Peyer's patch (tissue), 4 donors: ENCODE results near the gene TENT5C. TPM values are rescaled to one million over a fixed set of nuclear protein-coding genes. Genes with fewer than 3 reads are reported as not detected.
A peak's percentile ranks its signal among the peaks of the same experiment; 100 is the strongest.

Experiments used
- DNase-seq, 3 donors: peaks; one replicate each; pipeline ENCODE4 v3.0.0-alpha.2; 2017 to 2019
- H3K27ac ChIP-seq, 4 donors: fragments of 200-600 bp; sonication (generic); one replicate each; pipeline ENCODE4 v1.5.1; 2016 to 2019
- H3K27me3 ChIP-seq, 2 donors: fragments of 200-600 bp; sonication (generic); one replicate each; pipeline ENCODE4 v1.5.1; 2019
- H3K36me3 ChIP-seq, 3 donors: fragments of 200-600 bp; sonication (generic); one replicate each; pipeline ENCODE4 v1.5.1; 2016 to 2019
- H3K4me1 ChIP-seq, 4 donors: fragments of 200-600 bp; sonication (generic); one replicate each; pipeline ENCODE4 v1.5.1; 2016 to 2019
- H3K4me3 ChIP-seq, 4 donors: fragments of 200-600 bp; sonication (generic); 1 replicate in 3 of 4; 2 replicates in 1 of 4; pipeline ENCODE4 v1.5.1; 2016 to 2019; ENCODE audit warnings: mild to moderate bottlenecking in 1 of 4
- H3K9me3 ChIP-seq, 4 donors: fragments of 200-600 bp; sonication (generic); one replicate each; pipeline ENCODE4 v1.5.1; 2016 to 2019; ENCODE audit warnings: mild to moderate bottlenecking in 1 of 4
- CTCF ChIP-seq, 6 experiments: fragments of 450-650 bp in 4 of 6; fragments of 200-600 bp in 2 of 6; sonication (generic) in 1 of 6; IDR thresholded peaks; one replicate each; pipeline ENCODE4 v1.5.1; 2017 to 2019; ENCODE audit warnings: antibody characterized with exemption in 6 of 6, mild to moderate bottlenecking in 3 of 6, moderate library complexity in 1 of 6
- POLR2A ChIP-seq, 2 donors: fragments of 450-650 bp; IDR thresholded peaks; one replicate each; pipeline ENCODE4 v1.5.1; 2017; ENCODE audit warnings: antibody characterized with exemption in 2 of 2, mild to moderate bottlenecking in 2 of 2, moderate library complexity in 2 of 2
- total RNA-seq, 4 donors: library from RNA; depleted of rRNA; stranded (reverse); fragments of >200 nt; gene quantifications; one replicate each; pipeline ENCODE4 v1.1.0, GENCODE V29; 2016

TENT5C gene
- total RNA-seq, 4 donors from 2014 or later: 6.4 to 20.6 (median 12.8) TPM

DNA sequence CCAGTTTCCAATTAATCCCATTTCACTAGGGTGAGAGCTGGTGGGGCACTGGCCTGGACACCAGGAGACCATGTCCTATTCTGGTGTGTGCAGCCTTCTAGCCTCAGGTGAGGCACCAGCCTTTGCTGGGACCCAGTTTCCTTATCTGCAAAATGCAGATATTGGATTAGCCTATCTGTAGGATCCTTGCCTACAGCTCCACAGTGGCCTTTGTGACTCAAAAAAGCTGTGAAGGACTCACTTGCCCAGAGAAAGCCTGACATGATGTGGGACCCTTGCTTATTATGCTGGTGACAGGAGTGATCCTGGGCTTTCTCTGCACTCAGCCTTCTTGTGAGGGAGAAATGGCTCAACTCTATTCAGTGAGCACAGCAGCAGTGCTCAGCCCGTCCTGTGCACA is 32.3 kb downstream of the TENT5C start:
- no peaks in the 10 kb centered on the region for H3K27me3 ChIP-seq
- H3K4me1 ChIP-seq: peaks cover 0 to 7% (median 0%) of the 10 kb centered on the region in 4 donors
- no peaks in the 10 kb centered on the region for H3K36me3 ChIP-seq
- peak in 1 of 3 donors; percentile 9 for DNase-seq
- H3K9me3 ChIP-seq: no peaks in the 10 kb centered on the region
- no peak overlapping the region for H3K27ac ChIP-seq
- no peak for TF ChIP-seq POLR2A (IDR thresholded peaks at IDR 0.05)
- TF ChIP-seq CTCF (IDR thresholded peaks at IDR 0.05): no peak
- H3K4me3 ChIP-seq: no peak overlapping the region

DNA sequence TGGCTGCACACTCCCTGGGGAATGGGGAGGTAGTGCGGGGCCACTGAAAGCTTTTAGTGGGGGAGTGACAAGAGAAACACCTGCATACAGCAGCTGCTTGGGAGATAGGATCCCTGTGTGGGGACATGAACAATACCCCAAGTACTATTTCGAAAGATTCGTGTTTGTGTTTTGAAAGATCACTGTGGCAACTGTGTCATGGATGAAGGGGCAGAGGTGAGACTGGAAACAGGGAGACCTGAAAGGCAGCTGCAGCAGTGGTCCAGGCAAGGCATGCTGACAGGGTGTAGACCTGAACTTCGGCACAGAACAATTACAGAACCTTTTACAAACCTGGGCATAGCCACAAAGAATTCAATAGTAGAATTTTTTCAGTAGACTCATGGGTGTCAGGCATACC is 32.9 kb downstream of the TENT5C start:
- Histone ChIP-seq H3K4me1 (peaks cover 0 to 7% (median 0%) of the 10 kb centered on the region in 4 donors), H3K27ac (no peak overlapping the region), H3K36me3 (no peaks in the 10 kb centered on the region), H3K9me3 (no peaks in the 10 kb centered on the region), H3K27me3 (no peaks in the 10 kb centered on the region), H3K4me3 (no peak overlapping the region)
- peak in 2 of 3 donors; percentile 13 to 44 for DNase-seq
- no peak for TF ChIP-seq CTCF (IDR thresholded peaks at IDR 0.05)
- no peak for TF ChIP-seq POLR2A (IDR thresholded peaks at IDR 0.05)

GRCh38 chr1:117639741-117640140 is 33.9 kb downstream of the TENT5C start:
- Histone ChIP-seq H3K27ac (no peak overlapping the region), H3K36me3 (no peaks in the 10 kb centered on the region), H3K27me3 (no peaks in the 10 kb centered on the region), H3K9me3 (no peaks in the 10 kb centered on the region), H3K4me1 (peaks cover 0 to 7% (median 0%) of the 10 kb centered on the region in 4 donors), H3K4me3 (no peak overlapping the region)
- peak in 1 of 3 donors; percentile 13 for DNase-seq
- TF ChIP-seq POLR2A (IDR thresholded peaks at IDR 0.05) (no peak), CTCF (IDR thresholded peaks at IDR 0.05) (no peak)

GRCh38 chr1:117641536-117641935 is 35.7 kb downstream of the TENT5C start:
- H3K27me3 ChIP-seq: no peaks in the 10 kb centered on the region
- peaks cover 0 to 7% (median 0%) of the 10 kb centered on the region in 4 donors for H3K4me1 ChIP-seq
- TF ChIP-seq POLR2A (IDR thresholded peaks at IDR 0.05): no peak
- TF ChIP-seq CTCF (IDR thresholded peaks at IDR 0.05): no peak
- no peaks in the 10 kb centered on the region for H3K9me3 ChIP-seq
- H3K27ac ChIP-seq: no peak overlapping the region
- no peaks in the 10 kb centered on the region for H3K36me3 ChIP-seq
- peak in 2 of 3 donors; percentile 6 to 25 for DNase-seq
- H3K4me3 ChIP-seq: no peak overlapping the region

DNA sequence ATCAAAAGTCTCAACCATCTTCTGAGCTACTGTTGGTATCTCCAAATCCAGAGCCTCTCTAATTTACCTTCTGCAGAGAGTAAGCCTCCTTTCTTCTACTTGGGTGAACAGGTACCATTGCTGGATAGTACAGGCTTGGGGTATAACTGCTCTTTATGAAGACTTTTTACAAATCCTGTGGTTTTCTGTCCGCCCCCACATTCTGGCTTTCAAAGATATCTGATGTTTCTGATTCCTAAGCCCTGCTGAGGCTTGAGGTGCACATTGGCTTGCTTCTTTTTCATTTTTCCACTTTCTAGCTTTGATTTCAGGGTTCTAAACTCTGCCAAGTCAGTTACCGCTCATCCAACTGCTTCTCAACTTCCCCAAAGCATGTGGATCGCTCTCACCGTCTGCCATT is 37.1 kb downstream of the TENT5C start:
- Histone ChIP-seq H3K4me1 (no peaks in the 10 kb centered on the region), H3K27me3 (no peaks in the 10 kb centered on the region), H3K27ac (no peak overlapping the region), H3K9me3 (no peaks in the 10 kb centered on the region), H3K36me3 (no peaks in the 10 kb centered on the region), H3K4me3 (no peak overlapping the region)
- DNase-seq: peak in 1 of 3 donors; percentile 11
- no peak for TF ChIP-seq POLR2A (IDR thresholded peaks at IDR 0.05)
- no peak for TF ChIP-seq CTCF (IDR thresholded peaks at IDR 0.05)

GRCh38 chr1:117643601-117644000 is 37.8 kb downstream of the TENT5C start:
- Histone ChIP-seq H3K27me3 (no peaks in the 10 kb centered on the region), H3K27ac (no peak overlapping the region), H3K36me3 (no peaks in the 10 kb centered on the region), H3K4me1 (no peaks in the 10 kb centered on the region), H3K9me3 (no peaks in the 10 kb centered on the region), H3K4me3 (no peak overlapping the region)
- TF ChIP-seq POLR2A (IDR thresholded peaks at IDR 0.05) (no peak), CTCF (IDR thresholded peaks at IDR 0.05) (no peak)
- no peak for DNase-seq
